GM19035 (cell line): ENCODE measurements around the gene CASP9.

Experiments used
- ATAC-seq: cut with Tn5 transposase; IDR thresholded peaks from one replicate; pipeline ENCODE4 v1.9.1; 2021; ENCODE audit not compliant: unreplicated experiment

Gene CASP9

GRCh38 chr1:15451014-15451722, 72.8 kb downstream of the CASP9 start:
- ATAC-seq = no peak

GRCh38 chr1:15449567-15449966, 74.4 kb downstream of the CASP9 start:
- ATAC-seq = no peak

- no peak for ATAC-seq
Measured at GRCh38 chr1:15448877-15449462, 75.0 kb downstream of the CASP9 start.

GRCh38 chr1:15446212-15446611, 77.8 kb downstream of the CASP9 start:
- no peak for ATAC-seq

GRCh38 chr1:15445390-15446122, 78.5 kb downstream of the CASP9 start:
- ATAC-seq = no peak

- ATAC-seq = no peak
Measured at GRCh38 chr1:15444468-15445389, 79.3 kb downstream of the CASP9 start.

- no peak for ATAC-seq
Measured at GRCh38 chr1:15443281-15443680, 80.7 kb downstream of the CASP9 start.

- no peak for ATAC-seq
Measured at GRCh38 chr1:15442759-15443158, 81.3 kb downstream of the CASP9 start.

GRCh38 chr1:15442119-15442518, 81.9 kb downstream of the CASP9 start:
- no peak for ATAC-seq
